GM10248 (cell line): ENCODE results near the gene CSMD2.

Source experiments
- CTCF ChIA-PET: fragments of 300-600 bp; sonication (Branson Sonifier 250); formaldehyde crosslinking; extraction: SDS; loops from one replicate; lab custom pipeline; 2021; ENCODE audit warnings: antibody characterized with exemption; lab: Yijun Ruan, JAX
- POLR2A ChIA-PET: fragments of 350-650 bp; sonication (Branson Sonifier 250); formaldehyde crosslinking; extraction: SDS; loops from one replicate; lab custom pipeline; 2020; ENCODE audit warnings: antibody characterized with exemption; lab: Yijun Ruan, JAX
- DNase-seq: peaks from one replicate; pipeline ENCODE4 v3.0.0; 2012; ENCODE audit errors: extremely low spot score
- TF ChIP-seq, protein P1 (sequence below): IDR thresholded peaks from 2 replicates; pipeline ENCODE4 v1.5.1; 2012; ENCODE audit warnings: mild to moderate bottlenecking, low read depth; ENCODE audit errors: extremely low read depth, missing control alignments, control extremely low read depth

Gene CSMD2

DNA sequence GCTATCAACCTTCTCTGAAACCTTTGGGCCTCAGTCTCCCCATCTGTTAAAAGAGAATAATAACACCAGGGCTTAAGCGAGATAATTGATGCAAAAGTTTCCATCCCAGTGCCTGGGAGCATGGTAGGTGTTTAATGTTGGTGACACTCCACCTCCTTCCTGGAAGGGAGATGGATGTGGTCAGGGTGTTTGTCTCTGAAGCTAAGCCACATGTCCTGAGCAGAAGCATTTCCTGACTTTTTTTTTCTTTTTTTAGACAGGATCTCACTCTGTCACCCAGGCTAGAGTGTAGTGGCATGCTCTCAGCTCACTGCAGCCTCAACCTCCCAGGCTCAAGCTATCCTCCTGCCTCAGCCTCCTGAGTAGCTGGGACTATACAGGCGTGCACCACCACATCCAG is 373.8 kb downstream of the CSMD2 start:
- POLR2A ChIA-PET = no interaction called here
- TF ChIP-seq, protein P1, sequence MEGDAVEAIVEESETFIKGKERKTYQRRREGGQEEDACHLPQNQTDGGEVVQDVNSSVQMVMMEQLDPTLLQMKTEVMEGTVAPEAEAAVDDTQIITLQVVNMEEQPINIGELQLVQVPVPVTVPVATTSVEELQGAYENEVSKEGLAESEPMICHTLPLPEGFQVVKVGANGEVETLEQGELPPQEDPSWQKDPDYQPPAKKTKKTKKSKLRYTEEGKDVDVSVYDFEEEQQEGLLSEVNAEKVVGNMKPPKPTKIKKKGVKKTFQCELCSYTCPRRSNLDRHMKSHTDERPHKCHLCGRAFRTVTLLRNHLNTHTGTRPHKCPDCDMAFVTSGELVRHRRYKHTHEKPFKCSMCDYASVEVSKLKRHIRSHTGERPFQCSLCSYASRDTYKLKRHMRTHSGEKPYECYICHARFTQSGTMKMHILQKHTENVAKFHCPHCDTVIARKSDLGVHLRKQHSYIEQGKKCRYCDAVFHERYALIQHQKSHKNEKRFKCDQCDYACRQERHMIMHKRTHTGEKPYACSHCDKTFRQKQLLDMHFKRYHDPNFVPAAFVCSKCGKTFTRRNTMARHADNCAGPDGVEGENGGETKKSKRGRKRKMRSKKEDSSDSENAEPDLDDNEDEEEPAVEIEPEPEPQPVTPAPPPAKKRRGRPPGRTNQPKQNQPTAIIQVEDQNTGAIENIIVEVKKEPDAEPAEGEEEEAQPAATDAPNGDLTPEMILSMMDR = no peak

DNA sequence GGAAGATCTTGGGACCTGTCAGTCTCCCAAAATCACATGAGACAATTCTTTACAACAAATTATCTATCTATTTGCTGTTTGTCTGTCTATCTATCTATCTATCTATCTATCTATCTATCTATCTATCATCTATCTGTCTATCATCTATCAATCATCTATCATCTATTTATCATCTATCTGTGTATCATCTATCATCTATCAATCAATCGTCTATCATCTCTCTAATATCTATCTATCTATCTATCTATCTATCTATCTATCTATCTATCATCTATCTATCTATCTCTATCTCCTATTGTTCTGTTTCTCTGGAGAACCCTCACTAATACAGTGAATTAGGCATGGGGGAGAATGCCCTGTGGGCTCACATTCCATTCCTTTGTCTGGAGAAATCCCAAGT is 374.5 kb downstream of the CSMD2 start:
- ChIA-PET POLR2A (no interaction called here), CTCF (interaction anchor here (1.1 to 1.2 kb wide), 2 partner anchors 21 to 36 kb away, joined by 3 read pairs; no protein-coding TSS in a partner anchor)
- TF ChIP-seq, protein P1 = no peak
- no peak for DNase-seq

More for the DNA sequence above, 373.8 kb downstream of the CSMD2 start:
- DNase-seq = no peak
- CTCF ChIA-PET = interaction anchor here (1.1 to 1.2 kb wide), 2 partner anchors 20 to 36 kb away, joined by 3 read pairs; no protein-coding TSS in a partner anchor

DNA sequence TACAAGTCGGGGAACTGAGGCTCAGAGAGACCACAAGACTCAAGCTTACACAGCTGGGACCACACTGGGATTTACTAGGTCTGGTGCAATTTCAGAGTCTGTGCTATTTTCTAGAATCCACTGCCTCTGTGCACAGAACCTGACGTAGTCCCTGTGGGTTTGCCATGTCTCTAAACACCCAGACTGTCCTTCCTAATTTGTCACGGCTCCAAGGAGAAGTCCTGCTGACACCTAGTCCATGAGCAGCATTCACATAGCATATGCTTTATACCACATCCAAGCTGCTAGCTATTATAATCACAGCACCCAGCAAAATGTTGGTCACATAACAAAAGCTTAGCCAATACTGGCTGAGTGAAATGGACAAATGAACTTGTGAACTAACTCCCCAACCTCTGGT is 380.2 kb downstream of the CSMD2 start:
- TF ChIP-seq, protein P1 = no peak
- ChIA-PET CTCF (interaction anchor here (1.5 to 2.7 kb wide), 2 partner anchors 15 to 18 kb away, joined by 5 to 8 read pairs; no protein-coding TSS in a partner anchor), POLR2A (no interaction called here)
- DNase-seq = no peak

DNA sequence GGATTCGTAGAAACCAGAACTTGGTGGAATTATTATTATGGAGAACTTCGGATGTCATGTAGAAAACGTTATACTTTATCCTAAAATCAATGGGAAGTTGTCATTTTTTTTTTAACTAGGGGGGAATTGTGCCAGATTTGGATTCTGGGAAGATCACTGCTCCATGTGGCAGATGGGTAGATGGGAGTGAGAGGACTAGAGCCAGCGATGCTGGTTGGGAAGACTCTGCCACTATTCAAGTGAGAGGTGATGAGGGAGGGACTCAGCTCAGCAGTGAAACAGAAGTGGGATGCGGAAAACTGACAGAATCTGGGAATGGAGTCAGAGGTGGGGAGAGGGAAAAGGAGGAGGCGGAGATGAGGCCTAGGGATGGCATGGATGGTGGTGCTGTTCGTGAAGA is 382.3 kb downstream of the CSMD2 start:
- TF ChIP-seq, protein P1 = no peak
- ChIA-PET POLR2A (no interaction called here), CTCF (no interaction called here)
- no peak for DNase-seq

DNA sequence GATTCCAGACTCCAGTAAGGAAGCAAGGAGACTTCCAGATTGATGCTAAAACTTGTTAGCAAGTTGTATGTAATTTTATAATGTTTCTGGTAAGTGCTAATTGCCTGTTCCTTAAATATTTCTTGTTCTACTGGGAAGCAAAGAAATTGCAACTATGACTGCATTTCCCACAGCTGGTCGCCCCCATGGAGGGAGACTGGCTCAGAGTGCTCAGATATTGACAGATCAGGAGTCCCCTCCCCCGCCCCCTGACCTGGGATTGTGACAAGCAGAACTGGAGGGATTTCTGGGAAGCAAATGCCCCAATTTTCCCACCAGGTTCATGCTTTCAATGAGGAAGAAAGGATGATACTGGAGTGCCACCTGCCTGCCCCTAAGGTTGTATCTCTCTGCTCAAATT is 383.4 kb downstream of the CSMD2 start:
- ChIA-PET CTCF (no interaction called here), POLR2A (no interaction called here)
- DNase-seq = no peak
- TF ChIP-seq, protein P1 = no peak

DNA sequence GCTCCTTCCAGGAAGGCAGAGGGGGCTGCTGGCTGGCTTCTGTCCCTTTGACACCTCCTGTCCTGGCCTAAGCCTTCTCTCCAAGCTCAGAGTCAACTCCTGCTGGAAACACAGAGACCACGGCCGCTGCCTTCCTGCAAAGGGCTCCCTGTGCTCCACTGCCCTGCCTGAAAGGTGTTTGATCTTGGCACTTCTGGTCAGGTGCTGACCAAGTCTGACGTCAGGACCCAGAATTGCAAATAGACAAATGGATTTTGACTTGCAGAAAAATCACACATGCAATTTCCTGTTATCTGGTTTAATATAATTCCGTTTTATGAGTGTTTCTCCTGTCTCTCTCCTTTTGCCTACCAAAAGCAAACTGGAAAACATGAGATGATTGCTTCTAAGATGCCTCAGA is 387.7 kb downstream of the CSMD2 start:
- ChIA-PET CTCF (interaction anchor here (1.7 kb wide), 1 partner anchor 17 kb away, joined by 3 read pairs; no protein-coding TSS in a partner anchor), POLR2A (no interaction called here)
- TF ChIP-seq, protein P1 = no peak
- no peak for DNase-seq
